NCI-H226 (cell line): ENCODE measurements around the gene PLAC8L1.

Source experiments
- DNase-seq: peaks from one replicate; pipeline ENCODE4 v3.0.0-alpha.2; 2015

PLAC8L1 gene

DNA sequence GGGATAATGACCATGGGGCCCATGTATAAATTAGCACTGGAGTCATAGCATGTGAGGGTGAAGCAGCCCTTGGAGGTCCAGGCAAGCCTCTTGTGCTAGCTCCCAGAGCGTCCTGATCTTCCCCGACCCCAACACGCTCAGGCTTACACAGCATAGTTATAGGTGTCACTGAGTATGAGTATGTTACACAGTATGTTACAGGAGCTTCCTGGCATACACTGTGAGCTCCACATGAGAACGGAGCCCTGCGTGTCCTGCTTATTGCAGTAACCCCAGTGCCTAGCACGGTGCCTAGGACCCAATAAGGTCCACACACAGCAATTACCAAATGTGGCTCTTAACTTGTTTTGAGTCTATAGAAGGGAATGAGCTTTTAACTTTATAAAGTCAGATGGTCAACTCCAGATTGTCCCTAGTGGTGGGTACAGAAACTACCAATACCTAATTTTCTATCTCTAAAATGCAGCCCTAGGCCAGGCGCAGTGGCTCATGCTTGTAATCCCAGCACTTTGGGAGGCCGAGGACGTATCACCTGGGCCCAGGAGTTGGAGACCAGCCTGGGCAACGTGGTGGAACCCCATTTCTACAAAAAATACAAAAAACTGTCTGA, 64.1 kb downstream of the PLAC8L1 start:
- no peak for DNase-seq

DNA sequence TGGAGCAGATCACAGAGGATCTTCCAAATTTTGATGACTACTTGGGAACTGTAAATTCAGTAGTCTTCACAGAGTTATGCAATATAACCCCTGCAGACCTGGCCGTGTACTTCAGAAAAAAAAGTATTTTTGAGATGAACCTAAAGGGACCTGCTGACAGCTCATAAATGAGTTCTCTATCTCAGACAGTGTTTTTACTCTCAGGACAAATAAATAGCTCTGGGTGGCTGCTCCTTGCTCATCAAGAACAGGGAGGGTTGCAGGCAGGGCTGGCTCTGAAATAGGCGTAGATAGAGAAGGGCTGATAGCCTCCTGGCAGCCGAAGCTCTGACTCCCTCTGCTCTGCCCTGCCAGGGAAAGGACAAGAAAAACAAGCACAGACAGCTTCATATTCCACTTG, 64.8 kb downstream of the PLAC8L1 start:
- DNase-seq: peak; percentile 55

DNA sequence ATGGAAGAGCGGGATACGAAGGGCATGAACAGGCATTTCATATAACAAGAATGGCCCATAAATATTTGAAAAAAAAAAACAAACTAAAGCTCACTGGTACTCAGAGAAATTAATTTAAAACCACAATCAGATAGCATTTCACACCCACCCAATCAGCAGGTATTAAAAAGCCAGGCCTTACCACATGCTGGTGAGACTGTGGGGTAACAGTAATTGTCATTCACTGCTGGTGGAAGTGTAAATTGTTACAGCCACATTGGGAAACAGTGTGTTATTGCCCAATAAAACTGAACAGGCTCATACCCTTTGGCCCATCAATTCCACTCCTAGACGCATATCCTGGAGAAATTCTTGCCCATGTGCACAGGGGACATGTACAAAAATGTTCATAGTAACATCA, 66.0 kb downstream of the PLAC8L1 start:
- DNase-seq: no peak

DNA sequence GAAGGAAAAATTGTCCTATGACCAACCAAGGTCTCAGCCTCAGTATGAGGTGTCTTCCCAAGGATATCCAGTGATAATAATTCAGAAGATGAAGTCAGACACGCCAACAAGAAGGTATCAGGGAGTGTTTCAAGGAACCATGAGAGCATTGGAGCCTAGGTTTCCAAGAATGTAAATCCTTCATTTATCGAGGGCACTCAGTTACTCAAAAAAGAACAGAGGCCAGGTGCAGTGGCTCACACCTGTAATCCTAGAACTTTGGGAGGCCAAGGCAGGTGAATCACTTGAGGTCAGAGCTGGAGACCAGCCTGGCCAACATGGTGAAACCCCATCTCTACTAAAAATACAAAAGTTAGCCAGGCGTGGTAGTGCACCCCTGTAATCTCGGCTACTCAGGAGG, 70.8 kb downstream of the PLAC8L1 start:
- DNase-seq: no peak
